PC-9 (cell line): ENCODE measurements around the gene FGF19.

Source experiments
- EZH2 ChIP-seq: fragments of 200-600 bp; sonication (generic); IDR thresholded peaks from 2 replicates; pipeline ENCODE4 v1.8.0; 2017; ENCODE audit warnings: antibody characterized with exemption, low read depth
- TF ChIP-seq, protein P1 (sequence below): fragments of 200-600 bp; sonication (generic); conservative IDR thresholded peaks from 2 replicates; pipeline ENCODE4 v1.6.1; 2017; ENCODE audit warnings: mixed run types, antibody characterized with exemption, mild to moderate bottlenecking, moderate library complexity

DNA sequence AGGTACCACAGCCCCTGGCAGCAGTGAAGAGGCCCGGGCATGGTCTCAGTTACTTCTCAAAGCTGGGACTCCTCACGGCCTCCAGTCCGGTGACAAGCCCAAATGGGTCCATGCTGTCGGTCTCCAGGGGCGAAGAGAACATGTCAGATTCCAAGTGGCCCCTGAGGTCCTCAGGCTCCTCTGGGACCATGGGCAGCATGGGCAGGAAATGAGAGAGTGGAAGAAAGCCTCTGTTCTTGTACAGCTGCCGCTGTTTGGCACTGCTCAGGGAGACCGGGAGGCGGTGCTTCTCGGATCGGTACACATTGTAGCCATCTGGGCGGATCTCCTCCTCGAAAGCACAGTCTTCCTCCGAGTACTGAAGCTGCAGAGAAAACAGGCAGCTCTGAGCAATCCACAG lies 4.6 kb downstream of the FGF19 start:
- TF ChIP-seq, protein P1, sequence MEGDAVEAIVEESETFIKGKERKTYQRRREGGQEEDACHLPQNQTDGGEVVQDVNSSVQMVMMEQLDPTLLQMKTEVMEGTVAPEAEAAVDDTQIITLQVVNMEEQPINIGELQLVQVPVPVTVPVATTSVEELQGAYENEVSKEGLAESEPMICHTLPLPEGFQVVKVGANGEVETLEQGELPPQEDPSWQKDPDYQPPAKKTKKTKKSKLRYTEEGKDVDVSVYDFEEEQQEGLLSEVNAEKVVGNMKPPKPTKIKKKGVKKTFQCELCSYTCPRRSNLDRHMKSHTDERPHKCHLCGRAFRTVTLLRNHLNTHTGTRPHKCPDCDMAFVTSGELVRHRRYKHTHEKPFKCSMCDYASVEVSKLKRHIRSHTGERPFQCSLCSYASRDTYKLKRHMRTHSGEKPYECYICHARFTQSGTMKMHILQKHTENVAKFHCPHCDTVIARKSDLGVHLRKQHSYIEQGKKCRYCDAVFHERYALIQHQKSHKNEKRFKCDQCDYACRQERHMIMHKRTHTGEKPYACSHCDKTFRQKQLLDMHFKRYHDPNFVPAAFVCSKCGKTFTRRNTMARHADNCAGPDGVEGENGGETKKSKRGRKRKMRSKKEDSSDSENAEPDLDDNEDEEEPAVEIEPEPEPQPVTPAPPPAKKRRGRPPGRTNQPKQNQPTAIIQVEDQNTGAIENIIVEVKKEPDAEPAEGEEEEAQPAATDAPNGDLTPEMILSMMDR, result no peak
- TF ChIP-seq EZH2, result no peak
